ENCODE measurements around the gene MYH1. TPM values are rescaled to one million over a fixed set of nuclear protein-coding genes. Genes with fewer than 3 reads are reported as not detected.

Gene MYH1
- total RNA-seq, 2 donors from 2014 or later = not detected

DNA sequence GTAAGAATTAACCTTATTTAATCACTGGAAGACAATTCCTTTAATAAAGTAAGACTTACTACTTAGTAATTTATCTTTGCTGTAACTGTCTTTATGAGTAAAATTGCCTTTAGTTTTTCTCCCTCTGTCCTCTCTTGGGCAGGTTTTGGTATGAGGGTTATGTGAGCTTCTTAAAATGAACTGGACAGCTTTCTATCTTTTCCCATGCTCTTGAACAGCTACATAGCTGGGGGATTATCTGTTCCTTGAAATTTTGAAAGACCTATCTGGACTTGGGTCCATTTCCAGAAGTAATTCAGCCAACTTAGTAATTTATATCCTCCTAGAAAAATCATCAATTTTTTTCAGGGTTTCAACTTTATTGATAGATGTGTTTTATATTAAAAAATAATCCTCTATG, 3.6 kb upstream of the MYH1 start:
- Mint-ChIP-seq H3K27me3 (peaks cover 10% of the 10 kb centered on the region), H3K4me1 (no peaks in the 10 kb centered on the region)

GRCh38 chr17:10516638-10517037, 1.7 kb downstream of the MYH1 start:
- no peak overlapping the region for H3K4me3 Mint-ChIP-seq
- no peaks in the 10 kb centered on the region for H3K36me3 Mint-ChIP-seq (ENCODE audit: low read depth)
- ATAC-seq (replicated peaks) = no peak
- H3K27ac Mint-ChIP-seq = no peak overlapping the region
- H3K9me3 Mint-ChIP-seq = no peaks in the 10 kb centered on the region
- peaks cover 4% of the 10 kb centered on the region for H3K27me3 Mint-ChIP-seq
- no peaks in the 10 kb centered on the region for H3K4me1 Mint-ChIP-seq

More for the DNA sequence above, 3.6 kb upstream of the MYH1 start:
- no peak for ATAC-seq (replicated peaks)
- H3K4me3 Mint-ChIP-seq = no peak overlapping the region
- no peaks in the 10 kb centered on the region for H3K36me3 Mint-ChIP-seq (ENCODE audit: low read depth)
- H3K27ac Mint-ChIP-seq = no peak overlapping the region
- peaks cover 4% of the 10 kb centered on the region for H3K9me3 Mint-ChIP-seq

GRCh38 chr17:10516065-10516464, 2.3 kb downstream of the MYH1 start:
- Mint-ChIP-seq H3K4me3 (no peak overlapping the region), H3K27me3 (peaks cover 4% of the 10 kb centered on the region), H3K27ac (no peak overlapping the region), H3K36me3 (ENCODE audit: low read depth) (no peaks in the 10 kb centered on the region), H3K4me1 (no peaks in the 10 kb centered on the region), H3K9me3 (no peaks in the 10 kb centered on the region)
- no peak for ATAC-seq (replicated peaks)

DNA sequence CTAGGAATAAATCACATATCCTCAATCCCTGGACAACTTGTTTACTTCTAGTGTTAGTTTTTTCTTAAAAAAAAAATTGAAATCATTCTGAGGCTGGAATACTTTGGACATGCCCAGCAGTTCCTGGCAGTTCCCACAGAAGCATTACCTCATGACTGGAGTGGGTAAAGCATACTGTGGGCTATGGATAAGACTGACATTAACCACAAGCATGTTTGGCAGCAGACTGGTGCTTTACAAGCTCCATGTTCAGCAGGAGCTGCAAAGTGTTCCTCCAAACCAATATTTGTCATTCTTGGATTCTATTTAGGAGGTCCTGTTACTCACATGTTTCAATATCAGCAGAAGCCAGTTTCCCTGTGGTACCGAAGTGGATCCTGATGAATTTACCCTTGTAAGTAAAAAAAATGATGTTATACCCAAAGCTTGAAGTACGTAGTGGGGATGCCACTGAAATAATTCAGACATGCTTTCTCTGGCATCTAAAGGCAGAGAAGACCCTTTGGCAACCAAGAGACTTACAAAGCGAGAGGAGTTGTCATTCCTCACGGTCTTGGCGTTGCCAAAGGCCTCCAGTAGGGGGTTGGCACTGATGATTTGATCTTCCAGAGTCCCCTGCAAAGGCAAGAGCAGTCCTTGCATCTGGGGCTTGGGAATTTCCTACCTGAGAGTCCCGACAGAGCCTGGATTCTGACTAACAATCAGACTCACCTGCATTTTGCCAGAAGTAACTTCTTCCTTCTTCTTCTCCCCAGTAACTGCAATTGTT, 4.9 kb downstream of the MYH1 start:
- H3K36me3 Mint-ChIP-seq (ENCODE audit: low read depth) = no peaks in the 10 kb centered on the region
- H3K9me3 Mint-ChIP-seq = no peaks in the 10 kb centered on the region
- no peak overlapping the region for H3K4me3 Mint-ChIP-seq
- H3K27ac Mint-ChIP-seq = no peak overlapping the region
- ATAC-seq (replicated peaks) = no peak
- peaks cover 4% of the 10 kb centered on the region for H3K27me3 Mint-ChIP-seq
- H3K4me1 Mint-ChIP-seq = no peaks in the 10 kb centered on the region

DNA sequence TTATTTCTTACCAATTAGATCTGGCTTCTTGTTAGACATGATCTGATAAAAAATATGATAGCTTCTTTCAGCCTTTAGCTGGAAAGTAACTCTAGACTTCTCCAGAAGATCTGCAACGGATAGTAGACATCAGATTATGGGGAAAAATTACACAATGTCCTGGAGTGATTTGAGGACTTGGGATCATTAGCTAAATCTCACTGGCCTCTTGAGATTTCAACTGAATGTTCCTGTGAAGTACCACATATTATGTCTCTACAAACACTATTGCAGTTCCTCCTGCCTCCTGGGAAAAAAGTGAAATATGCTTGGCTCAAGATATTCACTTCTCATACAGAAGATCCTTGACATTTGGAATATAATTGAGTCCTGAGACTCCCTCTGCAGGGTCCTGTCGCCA, 5.5 kb downstream of the MYH1 start:
- Mint-ChIP-seq H3K27me3 (peaks cover 4% of the 10 kb centered on the region), H3K4me1 (no peaks in the 10 kb centered on the region), H3K4me3 (no peak overlapping the region), H3K36me3 (ENCODE audit: low read depth) (no peaks in the 10 kb centered on the region), H3K27ac (no peak overlapping the region), H3K9me3 (no peaks in the 10 kb centered on the region)
- ATAC-seq (replicated peaks) = no peak

GRCh38 chr17:10499950-10500349, 18.4 kb downstream of the MYH1 start:
- Mint-ChIP-seq H3K4me3 (no peak overlapping the region), H3K4me1 (no peaks in the 10 kb centered on the region), H3K9me3 (peaks cover 4% of the 10 kb centered on the region), H3K27ac (no peak overlapping the region), H3K27me3 (peaks cover 2% of the 10 kb centered on the region), H3K36me3 (ENCODE audit: low read depth) (no peaks in the 10 kb centered on the region)
- no peak for ATAC-seq (replicated peaks)

- H3K36me3 Mint-ChIP-seq (ENCODE audit: low read depth) = no peaks in the 10 kb centered on the region
- peaks cover 2% of the 10 kb centered on the region for H3K27me3 Mint-ChIP-seq
- H3K27ac Mint-ChIP-seq = no peak overlapping the region
- peaks cover 24% of the 10 kb centered on the region for H3K9me3 Mint-ChIP-seq
- no peak for ATAC-seq (replicated peaks)
- no peak overlapping the region for H3K4me3 Mint-ChIP-seq
- H3K4me1 Mint-ChIP-seq = no peaks in the 10 kb centered on the region
Observed at GRCh38 chr17:10492004-10492403, 26.3 kb downstream of the MYH1 start.

DNA sequence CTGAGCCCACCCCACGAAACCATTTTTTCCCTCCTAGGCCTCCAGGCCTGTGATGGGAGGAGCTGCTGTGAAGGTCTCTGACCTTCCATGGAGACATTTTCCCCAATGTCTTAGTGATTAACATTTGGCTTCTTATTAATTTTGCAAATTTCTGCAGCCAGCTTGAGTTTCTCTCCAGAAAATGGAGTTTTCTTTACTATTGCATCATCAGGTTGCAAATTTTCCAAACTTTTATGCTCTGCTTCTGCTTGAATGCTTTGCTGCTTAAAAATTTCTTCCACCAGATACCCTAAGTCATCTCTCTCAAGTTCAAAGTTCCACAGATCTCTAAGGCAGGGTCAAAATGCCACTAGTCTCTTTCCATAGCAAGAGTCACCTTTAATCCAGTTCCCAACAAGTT, 36.1 kb downstream of the MYH1 start:
- Mint-ChIP-seq H3K27me3 (no peaks in the 10 kb centered on the region), H3K4me1 (no peaks in the 10 kb centered on the region), H3K36me3 (ENCODE audit: low read depth) (no peaks in the 10 kb centered on the region), H3K9me3 (peaks cover 22% of the 10 kb centered on the region), H3K4me3 (no peak overlapping the region), H3K27ac (no peak overlapping the region)
- ATAC-seq (replicated peaks) = no peak

GRCh38 chr17:10477701-10478100, 40.6 kb downstream of the MYH1 start:
- no peaks in the 10 kb centered on the region for H3K4me1 Mint-ChIP-seq
- no peak overlapping the region for H3K4me3 Mint-ChIP-seq
- H3K36me3 Mint-ChIP-seq (ENCODE audit: low read depth) = no peaks in the 10 kb centered on the region
- no peak for ATAC-seq (replicated peaks)
- H3K27me3 Mint-ChIP-seq = no peaks in the 10 kb centered on the region
- H3K9me3 Mint-ChIP-seq = no peaks in the 10 kb centered on the region
- no peak overlapping the region for H3K27ac Mint-ChIP-seq

DNA sequence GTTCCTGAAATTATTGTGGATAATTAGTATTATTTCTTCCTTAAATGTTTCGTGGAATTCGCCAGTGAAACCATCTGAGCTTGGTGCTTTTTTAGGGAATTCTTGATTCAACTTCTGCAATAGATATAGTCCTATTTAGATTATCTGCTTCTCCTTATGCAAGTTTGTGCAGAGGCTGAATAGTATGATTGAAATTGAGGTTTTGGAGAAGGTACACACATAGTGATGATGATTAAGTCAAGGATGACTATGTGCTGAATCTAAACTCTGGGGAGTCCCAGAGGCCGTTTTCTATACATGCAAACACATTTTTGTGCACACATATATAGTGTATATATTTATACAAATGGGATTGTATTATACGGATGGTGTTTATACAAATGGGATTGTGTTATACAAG, 43.8 kb downstream of the MYH1 start:
- Mint-ChIP-seq H3K4me1 (no peaks in the 10 kb centered on the region), H3K36me3 (ENCODE audit: low read depth) (no peaks in the 10 kb centered on the region), H3K27ac (no peak overlapping the region), H3K27me3 (no peaks in the 10 kb centered on the region), H3K4me3 (no peak overlapping the region), H3K9me3 (no peaks in the 10 kb centered on the region)
- ATAC-seq (replicated peaks) = no peak

GRCh38 chr17:10471858-10472257, 46.5 kb downstream of the MYH1 start:
- H3K9me3 Mint-ChIP-seq = no peaks in the 10 kb centered on the region
- no peaks in the 10 kb centered on the region for H3K36me3 Mint-ChIP-seq (ENCODE audit: low read depth)
- no peaks in the 10 kb centered on the region for H3K27me3 Mint-ChIP-seq
- no peak overlapping the region for H3K27ac Mint-ChIP-seq
- no peak overlapping the region for H3K4me3 Mint-ChIP-seq
- no peak for ATAC-seq (replicated peaks)
- H3K4me1 Mint-ChIP-seq = no peaks in the 10 kb centered on the region

- no peak for ATAC-seq (replicated peaks)
- H3K4me1 Mint-ChIP-seq = no peaks in the 10 kb centered on the region
- H3K27me3 Mint-ChIP-seq = no peaks in the 10 kb centered on the region
- no peak within 1 kb of the TSS for H3K4me3 Mint-ChIP-seq
- H3K9me3 Mint-ChIP-seq = peaks cover 4% of the 10 kb centered on the region
- H3K36me3 Mint-ChIP-seq (ENCODE audit: low read depth) = no peaks in the 10 kb centered on the region
- no peak within 1 kb of the TSS for H3K27ac Mint-ChIP-seq
Observed at GRCh38 chr17:10469459-10469858, 48.9 kb downstream of the MYH1 start, which contains the start of gene MYH4. Gene MYH4 (minus strand): TSS chr17:10469559. CDS start chr17:10466745, 2,814 bp downstream.

DNA sequence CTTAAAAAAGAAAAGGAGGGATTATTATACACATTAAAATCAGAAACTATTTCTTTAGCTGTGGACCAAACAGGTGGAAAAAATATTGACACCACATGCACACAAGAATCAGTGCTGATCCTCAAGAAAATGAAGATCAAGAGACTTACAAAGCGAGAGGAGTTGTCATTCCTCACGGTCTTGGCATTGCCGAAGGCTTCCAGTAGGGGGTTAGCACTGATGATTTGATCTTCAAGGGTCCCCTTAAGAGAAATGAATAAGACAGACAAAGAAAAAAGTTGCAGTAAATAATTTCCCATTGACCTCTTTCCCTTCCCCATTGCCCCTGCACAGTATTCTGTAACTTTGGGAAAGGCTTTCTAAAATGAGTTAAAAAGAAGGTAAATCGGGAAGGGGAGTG, 54.9 kb downstream of the MYH1 start:
- ATAC-seq (replicated peaks) = no peak
- H3K27ac Mint-ChIP-seq = no peak overlapping the region
- H3K4me1 Mint-ChIP-seq = no peaks in the 10 kb centered on the region
- peaks cover 13% of the 10 kb centered on the region for H3K9me3 Mint-ChIP-seq
- no peak overlapping the region for H3K4me3 Mint-ChIP-seq
- H3K36me3 Mint-ChIP-seq (ENCODE audit: low read depth) = no peaks in the 10 kb centered on the region
- H3K27me3 Mint-ChIP-seq = no peaks in the 10 kb centered on the region

DNA sequence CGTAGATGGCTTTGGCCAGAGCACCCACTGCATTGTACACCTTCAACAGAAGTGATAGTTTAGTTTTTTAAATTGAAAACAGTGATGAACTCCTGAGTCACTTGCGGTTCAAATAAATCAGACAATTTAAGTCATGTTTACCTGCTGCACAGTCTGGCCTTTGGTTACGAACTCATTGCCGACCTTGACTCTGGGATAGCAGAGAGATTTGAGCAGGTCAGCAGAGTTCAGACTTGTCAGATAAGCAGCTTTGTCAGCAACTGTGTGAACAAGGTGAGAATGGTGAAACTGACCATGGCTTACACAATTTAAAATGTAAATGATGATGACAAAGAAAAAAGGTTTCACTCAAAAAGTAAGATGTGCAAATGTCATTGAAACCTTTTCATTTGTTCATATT, 58.3 kb downstream of the MYH1 start:
- Mint-ChIP-seq H3K4me3 (no peak overlapping the region), H3K36me3 (ENCODE audit: low read depth) (no peaks in the 10 kb centered on the region), H3K27me3 (no peaks in the 10 kb centered on the region), H3K27ac (no peak overlapping the region), H3K9me3 (peaks cover 13% of the 10 kb centered on the region), H3K4me1 (no peaks in the 10 kb centered on the region)
- no peak for ATAC-seq (replicated peaks)

DNA sequence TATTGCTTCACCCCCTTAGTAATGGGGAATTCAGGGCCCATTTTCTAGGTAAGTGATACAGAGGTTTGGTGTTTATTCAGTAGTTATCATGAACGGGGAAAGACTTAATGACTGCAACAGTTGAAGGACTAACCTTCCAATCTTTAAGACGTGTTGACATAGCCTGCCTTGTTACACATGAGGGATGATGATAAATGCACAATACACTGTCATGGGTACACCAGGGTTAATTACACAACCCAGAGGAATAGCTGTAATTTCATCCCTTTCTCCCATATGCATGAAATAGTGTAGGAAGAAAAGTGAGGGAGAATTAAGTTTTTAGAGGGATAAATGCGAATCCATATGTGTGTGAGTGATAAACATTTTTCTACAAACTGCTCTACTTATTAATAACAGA, 59.6 kb downstream of the MYH1 start:
- no peaks in the 10 kb centered on the region for H3K4me1 Mint-ChIP-seq
- H3K27me3 Mint-ChIP-seq = no peaks in the 10 kb centered on the region
- peaks cover 6% of the 10 kb centered on the region for H3K9me3 Mint-ChIP-seq
- H3K36me3 Mint-ChIP-seq (ENCODE audit: low read depth) = no peaks in the 10 kb centered on the region
- ATAC-seq (replicated peaks) = no peak
- H3K4me3 Mint-ChIP-seq = no peak overlapping the region
- H3K27ac Mint-ChIP-seq = no peak overlapping the region

- no peaks in the 10 kb centered on the region for H3K4me1 Mint-ChIP-seq
- no peak overlapping the region for H3K4me3 Mint-ChIP-seq
- H3K9me3 Mint-ChIP-seq = peaks cover 6% of the 10 kb centered on the region
- H3K36me3 Mint-ChIP-seq (ENCODE audit: low read depth) = no peaks in the 10 kb centered on the region
- H3K27me3 Mint-ChIP-seq = no peaks in the 10 kb centered on the region
- no peak for ATAC-seq (replicated peaks)
- no peak overlapping the region for H3K27ac Mint-ChIP-seq
Observed at GRCh38 chr17:10457952-10458351, 60.4 kb downstream of the MYH1 start.

Measured in activated T-helper 17 cell treated with anti-CD3 and anti-CD28 coated beads, Interleukin-2, amount 50 U/mL, for 72 hours (primary cell).